NCI-H1092 (cell line): ENCODE measurements around the gene ARHGEF40.

ENCODE experiments used
- DNase-seq: peaks from one replicate; lab custom pipeline; 2025; lab: John Stamatoyannopoulos, UW

The ARHGEF40 gene

DNA sequence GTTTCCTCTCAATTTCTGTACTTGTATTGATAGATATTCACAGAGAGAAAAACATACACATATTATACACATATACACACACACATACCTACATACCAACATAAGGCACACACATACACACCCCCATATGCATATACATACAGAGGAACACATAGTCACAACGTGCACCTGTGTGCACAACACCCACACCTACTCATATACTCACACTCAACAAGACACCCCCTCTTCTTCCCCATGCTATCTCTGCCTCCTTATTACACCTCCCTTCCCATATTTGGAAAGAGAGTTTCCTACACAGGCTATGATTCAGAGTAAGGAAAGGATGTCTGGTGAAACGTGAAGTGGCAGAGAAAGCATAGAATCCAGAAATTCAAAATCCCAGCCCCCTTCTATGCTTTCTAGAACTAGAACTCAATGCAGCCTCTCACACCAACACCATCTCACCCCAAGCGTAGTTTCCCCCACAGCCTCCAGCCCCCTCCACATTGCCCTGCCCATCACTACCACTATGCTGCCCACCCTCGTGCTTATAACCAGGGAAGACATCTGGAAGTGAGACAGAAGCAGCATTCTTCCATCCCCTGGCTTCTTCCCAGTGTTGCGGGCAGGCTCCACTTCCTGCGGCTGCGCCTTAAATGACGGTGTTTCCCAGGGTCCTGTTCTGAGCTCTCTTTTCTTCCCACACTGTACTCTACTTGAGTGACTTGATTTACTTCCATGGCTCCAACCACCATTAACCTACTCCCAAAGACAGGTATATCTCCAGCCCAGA, 10.1 kb upstream of the ARHGEF40 start:
- no peak for DNase-seq

DNA sequence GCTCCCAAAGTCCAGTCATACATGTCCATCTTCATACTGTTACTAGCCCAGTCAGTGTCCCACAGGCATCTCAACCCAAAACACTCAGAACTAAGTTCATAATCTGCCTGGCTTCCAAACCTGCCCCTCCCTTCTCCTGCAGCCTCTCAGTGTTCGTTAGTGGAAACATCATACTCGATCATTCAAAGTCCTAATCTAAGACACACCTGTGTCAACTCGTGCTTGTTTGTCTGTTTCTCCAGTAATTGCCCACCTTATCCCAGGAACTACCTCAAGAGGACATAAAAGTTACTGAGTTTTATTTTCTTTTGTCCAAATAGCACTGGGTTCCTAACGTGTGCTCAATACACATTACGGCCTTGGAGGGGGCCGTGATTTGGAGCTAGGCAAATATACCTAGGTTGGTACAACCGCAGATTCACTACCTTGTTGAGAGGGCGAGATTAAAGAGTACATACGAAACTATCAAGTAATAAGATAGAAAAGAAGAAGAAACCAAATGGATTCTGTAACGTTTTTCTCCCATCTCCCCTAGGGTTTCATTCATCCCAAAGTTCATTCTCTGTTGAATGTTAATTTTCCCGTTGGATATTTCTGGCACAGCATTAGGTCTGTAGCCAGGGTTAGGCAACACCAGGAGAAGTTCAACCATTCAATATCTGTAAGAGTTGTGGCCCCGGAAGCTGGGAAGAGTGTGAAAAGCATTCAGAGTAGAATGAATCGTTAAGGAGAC, 9.3 kb upstream of the ARHGEF40 start:
- DNase-seq: no peak

- no peak for DNase-seq
Observed at GRCh38 chr14:21061347-21061668, 8.8 kb upstream of the ARHGEF40 start.

GRCh38 chr14:21063479-21063878, 6.6 kb upstream of the ARHGEF40 start:
- no peak for DNase-seq

GRCh38 chr14:21066882-21067502, 3.1 kb upstream of the ARHGEF40 start:
- no peak for DNase-seq

DNA sequence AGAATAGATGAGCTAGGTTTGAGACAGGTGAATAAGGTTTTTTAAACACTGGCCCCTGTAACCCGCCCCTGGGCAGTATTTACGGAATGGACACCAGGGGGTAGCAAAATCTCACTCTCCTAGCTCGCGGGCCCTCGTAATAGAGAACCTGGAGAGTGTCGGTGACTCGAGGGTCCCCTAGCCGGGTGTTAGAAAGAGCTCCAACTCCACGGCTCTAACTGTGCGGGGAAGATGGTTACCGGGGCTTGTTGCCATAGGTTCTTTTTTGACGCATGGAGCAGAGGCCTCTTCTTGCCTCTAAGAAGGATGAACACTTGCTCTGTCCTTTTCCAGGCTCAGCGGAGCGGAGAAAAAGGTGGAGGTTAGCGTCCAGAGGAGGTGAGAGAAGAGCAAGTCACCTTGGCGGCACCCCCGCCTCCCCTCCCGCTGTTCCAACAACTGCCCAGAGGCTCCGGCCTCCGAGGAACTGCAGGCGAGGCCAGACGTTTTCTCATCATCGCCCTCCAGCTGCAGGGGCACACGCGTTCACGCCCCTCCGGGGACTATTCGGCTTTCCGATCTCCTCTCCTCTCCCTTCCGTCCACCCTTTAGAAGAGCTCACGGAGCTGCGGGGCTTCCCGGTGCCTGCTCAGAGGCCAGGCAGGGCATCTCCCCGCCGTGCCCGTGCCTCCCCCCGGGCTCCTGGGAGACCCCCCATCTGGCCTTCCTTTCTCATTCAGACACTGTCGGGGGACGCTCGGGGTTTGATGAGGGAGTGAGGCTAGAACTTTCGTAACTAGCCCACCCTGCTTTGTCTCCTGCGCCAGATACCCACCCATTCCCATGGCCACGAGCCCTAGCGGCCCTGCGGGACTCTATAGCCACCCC, 1.4 kb upstream of the ARHGEF40 start:
- peak; percentile 85 for DNase-seq

DNA sequence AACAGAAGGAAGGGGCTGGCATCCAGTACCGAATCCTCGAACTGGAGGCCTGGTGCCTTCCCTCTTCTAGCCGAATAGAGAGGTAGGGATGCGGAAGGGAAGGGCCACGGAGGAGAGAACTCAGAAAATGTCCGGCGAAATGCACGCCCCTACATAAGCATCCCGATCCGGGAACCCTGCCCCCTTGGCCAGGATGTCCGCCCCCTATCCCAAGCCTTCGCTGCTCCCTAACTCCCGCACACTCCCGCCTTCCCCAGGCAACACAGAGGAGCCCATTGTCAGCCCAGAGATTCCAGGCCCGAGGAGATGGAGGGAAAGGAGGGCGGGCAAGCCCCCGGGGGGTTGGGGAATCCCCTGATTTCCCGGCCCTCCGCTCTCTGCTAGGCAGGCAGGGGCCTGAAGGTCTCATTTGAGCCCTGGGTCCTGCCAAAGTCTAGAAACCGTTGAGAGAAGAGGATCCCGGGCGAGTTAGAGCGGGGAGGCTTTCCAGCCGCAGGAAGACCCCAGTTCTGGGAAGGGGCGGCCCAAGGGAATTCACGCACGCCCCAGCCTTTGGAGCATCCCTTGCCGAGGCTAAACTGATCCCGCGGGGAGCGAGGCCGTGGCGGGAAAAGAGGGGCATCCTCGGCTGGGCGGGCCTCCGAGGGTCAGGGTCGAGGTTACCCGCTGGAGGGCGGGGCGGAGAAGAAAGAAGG, 569 bp upstream of the ARHGEF40 start:
- DNase-seq: peak; percentile 50

DNA sequence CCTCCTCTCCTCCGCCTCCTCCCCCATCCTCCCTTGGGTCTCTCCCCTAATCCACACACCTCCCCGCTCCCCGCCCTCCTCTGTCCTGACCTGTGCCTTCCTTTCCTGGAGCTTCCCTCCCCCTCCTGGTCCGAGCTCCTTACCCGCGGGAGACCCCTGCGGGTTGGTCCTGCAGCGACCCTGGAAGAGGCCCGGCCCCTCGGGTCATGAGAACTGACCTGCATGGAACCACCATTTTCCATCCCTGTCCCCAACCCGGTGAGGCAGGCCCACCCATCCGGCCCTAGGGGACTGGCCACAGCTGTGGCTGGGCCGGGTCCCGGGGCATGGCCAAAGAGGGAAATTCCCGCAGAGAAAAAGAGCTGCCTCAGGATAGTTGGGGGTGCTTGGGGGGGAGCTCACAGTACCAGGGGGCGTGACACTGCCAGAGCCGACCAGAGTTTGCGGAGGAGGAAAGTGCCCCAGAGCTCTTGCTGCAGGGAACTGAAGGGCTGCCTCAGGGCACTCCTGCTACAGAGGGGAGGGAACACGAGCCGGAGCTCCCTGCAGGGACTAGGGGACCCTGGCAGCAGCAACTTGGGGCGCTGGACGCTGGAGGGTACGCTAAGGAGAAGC, 613 bp downstream of the ARHGEF40 start:
- no peak for DNase-seq

- DNase-seq: peak; percentile 69
Observed at GRCh38 chr14:21071225-21072030, 1.3 kb downstream of the ARHGEF40 start.

- DNase-seq: no peak
Observed at GRCh38 chr14:21072031-21072473, 1.9 kb downstream of the ARHGEF40 start.

- no peak for DNase-seq
Observed at GRCh38 chr14:21072781-21073339, 2.8 kb downstream of the ARHGEF40 start.

DNA sequence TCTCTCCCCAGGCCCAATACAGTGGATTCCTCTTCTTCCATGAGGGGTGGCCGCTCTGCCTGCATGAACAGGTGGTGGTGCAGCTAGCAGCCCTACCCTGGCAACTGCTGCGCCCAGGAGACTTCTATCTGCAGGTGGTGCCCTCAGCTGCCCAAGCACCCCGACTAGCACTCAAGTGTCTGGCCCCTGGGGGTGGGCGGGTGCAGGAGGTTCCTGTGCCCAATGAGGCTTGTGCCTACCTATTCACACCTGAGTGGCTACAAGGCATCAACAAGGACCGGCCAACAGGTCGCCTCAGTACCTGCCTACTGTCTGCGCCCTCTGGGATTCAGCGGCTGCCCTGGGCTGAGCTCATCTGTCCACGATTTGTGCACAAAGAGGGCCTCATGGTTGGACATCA, 3.8 kb downstream of the ARHGEF40 start:
- DNase-seq: no peak

- no peak for DNase-seq
Observed at GRCh38 chr14:21074398-21075272, 4.5 kb downstream of the ARHGEF40 start.

GRCh38 chr14:21075719-21076437, 5.8 kb downstream of the ARHGEF40 start:
- DNase-seq: no peak

DNA sequence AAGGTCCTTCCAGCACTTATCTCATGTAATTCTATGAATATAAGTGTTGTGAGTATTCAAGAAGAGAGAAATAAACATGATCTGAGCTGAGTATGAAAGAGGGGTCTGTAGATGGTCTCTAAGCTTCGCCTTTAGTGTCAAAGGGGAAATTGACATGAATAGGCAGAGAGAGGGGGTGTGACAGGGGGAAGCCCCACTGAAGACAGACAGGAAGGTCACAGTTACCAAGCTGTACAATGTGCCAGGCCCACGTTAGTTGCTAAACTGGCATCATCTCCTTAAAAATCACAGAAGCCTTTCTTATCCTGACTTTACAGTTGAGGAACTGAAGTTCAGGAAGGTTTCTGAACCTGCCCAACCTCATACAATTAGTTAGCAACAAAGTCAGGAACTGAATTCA, 7.6 kb downstream of the ARHGEF40 start:
- no peak for DNase-seq

DNA sequence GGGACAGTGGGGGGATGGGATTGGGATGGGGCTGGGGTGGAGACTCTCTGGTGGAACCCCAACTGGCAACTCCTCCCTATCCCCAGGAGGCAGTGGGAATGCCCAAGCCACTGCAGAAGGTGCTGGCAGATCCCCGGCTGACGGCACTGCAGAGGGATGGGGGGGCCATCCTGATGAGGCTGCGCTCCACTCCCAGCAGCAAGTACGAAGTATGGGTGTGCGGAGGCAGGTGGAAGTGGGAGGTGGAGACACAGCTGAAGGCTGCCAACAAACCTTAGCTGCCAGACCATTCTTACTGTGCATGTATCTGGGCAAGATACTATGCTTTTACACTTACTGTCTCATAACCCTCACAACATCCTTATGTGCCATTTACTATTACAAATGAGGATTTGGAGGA, 8.2 kb downstream of the ARHGEF40 start:
- no peak for DNase-seq

DNA sequence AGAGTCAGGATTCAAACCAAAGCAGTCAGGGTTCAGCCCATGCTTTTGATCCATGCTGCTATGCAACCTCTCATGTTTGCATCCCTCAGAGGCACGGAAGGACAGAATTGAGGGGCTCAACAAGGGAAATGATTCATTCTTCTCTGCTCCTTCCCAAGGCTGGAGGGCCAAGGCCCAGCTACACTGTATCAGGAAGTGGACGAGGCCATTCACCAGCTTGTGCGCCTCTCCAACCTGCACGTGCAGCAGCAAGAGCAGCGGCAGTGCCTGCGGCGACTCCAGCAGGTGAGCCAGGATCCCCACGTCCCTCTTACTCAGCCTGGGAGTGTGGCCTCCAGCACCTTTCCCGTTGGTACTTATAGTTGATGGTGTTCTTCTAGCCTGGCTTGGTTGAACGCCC, 8.6 kb downstream of the ARHGEF40 start:
- DNase-seq: no peak

GRCh38 chr14:21081521-21082142, 11.5 kb downstream of the ARHGEF40 start:
- DNase-seq: no peak
